Measurements from ENCODE around the gene RNU6-1.

The RNU6-1 gene

DNA sequence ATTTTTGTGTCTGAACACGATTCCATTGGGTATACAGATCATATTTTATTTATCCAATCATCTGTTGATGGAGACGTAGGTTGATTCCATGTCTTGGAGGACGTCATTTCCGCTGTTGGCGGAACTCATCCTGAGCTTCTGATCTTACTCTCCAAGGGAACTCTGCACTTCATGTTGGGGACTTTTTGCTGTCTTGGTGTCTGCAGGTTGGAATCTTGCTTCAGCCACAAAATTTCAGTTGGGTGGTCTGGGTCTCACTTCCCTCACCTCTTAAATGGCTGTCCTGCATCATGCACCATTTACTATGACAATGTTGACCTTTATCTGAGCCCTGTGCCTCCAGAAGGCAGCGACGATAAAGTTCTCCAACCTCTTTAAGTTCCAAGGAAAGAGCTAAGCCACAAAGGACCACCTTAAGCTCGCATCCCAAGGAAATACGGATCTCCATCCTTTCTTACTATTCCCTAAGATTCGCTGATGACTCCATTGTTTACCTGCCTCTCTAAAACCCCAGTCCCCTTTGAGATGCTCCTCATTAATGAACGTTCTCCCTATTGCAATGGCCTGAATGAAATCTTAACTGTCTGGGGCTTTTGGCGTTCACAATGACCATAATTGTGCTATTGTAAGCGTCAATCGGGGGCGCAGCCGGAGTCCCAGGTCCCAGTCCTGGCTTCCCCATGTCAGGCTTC is 23.1 kb upstream of the RNU6-1 start:
- no peak for DNase-seq
- no peaks in the 10 kb centered on the region; the same call in 1 of the 2 replicates for H3K4me1 ChIP-seq
- H3K4me3 ChIP-seq (ENCODE audit: low read depth, low read length) = peak overlapping the region; percentile 57; the same call in 1 of the 2 replicates
- TF ChIP-seq, protein P1, sequence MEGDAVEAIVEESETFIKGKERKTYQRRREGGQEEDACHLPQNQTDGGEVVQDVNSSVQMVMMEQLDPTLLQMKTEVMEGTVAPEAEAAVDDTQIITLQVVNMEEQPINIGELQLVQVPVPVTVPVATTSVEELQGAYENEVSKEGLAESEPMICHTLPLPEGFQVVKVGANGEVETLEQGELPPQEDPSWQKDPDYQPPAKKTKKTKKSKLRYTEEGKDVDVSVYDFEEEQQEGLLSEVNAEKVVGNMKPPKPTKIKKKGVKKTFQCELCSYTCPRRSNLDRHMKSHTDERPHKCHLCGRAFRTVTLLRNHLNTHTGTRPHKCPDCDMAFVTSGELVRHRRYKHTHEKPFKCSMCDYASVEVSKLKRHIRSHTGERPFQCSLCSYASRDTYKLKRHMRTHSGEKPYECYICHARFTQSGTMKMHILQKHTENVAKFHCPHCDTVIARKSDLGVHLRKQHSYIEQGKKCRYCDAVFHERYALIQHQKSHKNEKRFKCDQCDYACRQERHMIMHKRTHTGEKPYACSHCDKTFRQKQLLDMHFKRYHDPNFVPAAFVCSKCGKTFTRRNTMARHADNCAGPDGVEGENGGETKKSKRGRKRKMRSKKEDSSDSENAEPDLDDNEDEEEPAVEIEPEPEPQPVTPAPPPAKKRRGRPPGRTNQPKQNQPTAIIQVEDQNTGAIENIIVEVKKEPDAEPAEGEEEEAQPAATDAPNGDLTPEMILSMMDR (IDR thresholded peaks at IDR 0.05; ENCODE audit: low read depth, low read length) = no peak
- no peaks in the 10 kb centered on the region for H3K36me3 ChIP-seq
- no peaks in the 10 kb centered on the region for H3K27me3 ChIP-seq
- no peaks in the 10 kb centered on the region for H3K9me3 ChIP-seq

- DNase-seq = no peak
- TF ChIP-seq, protein P1 (IDR thresholded peaks at IDR 0.05; ENCODE audit: low read depth, low read length) = no peak
Observed at GRCh38 chr15:67861983-67862382, 22.1 kb upstream of the RNU6-1 start.

GRCh38 chr15:67859331-67859946 is 19.6 kb upstream of the RNU6-1 start:
- Histone ChIP-seq H3K9me3 (no peaks in the 10 kb centered on the region), H3K36me3 (no peaks in the 10 kb centered on the region), H3K4me3 (ENCODE audit: low read depth, low read length) (no peak overlapping the region), H3K4me1 (peaks cover 14% of the 10 kb centered on the region), H3K27me3 (no peaks in the 10 kb centered on the region)
- no peak for DNase-seq
- TF ChIP-seq, protein P1 (IDR thresholded peaks at IDR 0.05; ENCODE audit: low read depth, low read length) = no peak

More at GRCh38 chr15:67861983-67862382, 22.1 kb upstream of the RNU6-1 start:
- H3K4me3 ChIP-seq (ENCODE audit: low read depth, low read length) = no peak overlapping the region
- H3K4me1 ChIP-seq = peaks cover 4% of the 10 kb centered on the region; the same call in 1 of the 2 replicates
- no peaks in the 10 kb centered on the region for H3K9me3 ChIP-seq
- no peaks in the 10 kb centered on the region for H3K36me3 ChIP-seq
- H3K27me3 ChIP-seq = no peaks in the 10 kb centered on the region

DNA sequence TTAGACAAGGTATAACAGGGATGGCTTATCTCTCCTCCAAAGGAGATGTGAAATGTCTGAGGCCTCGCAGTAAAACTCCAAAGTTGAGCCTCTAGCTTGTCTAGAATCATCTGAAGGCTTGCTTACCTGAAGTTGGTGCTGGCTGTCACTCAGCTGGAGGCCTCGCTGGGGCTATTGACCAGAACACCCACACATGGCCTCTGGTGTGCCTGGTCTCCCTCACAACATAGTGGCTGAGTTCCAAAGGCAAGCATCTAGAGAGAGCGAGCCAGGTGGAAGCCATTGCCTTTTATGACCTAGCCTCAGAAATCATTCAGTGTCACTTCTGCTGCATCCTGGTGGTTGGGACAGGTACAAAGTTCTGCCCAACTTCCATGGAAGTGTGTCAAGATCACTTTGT is 17.4 kb upstream of the RNU6-1 start:
- TF ChIP-seq, protein P1 (IDR thresholded peaks at IDR 0.05; ENCODE audit: low read depth, low read length) = no peak
- Histone ChIP-seq H3K36me3 (no peaks in the 10 kb centered on the region), H3K9me3 (no peaks in the 10 kb centered on the region), H3K4me3 (ENCODE audit: low read depth, low read length) (no peak overlapping the region), H3K4me1 (peaks cover 14% of the 10 kb centered on the region), H3K27me3 (no peaks in the 10 kb centered on the region)
- DNase-seq = no peak

DNA sequence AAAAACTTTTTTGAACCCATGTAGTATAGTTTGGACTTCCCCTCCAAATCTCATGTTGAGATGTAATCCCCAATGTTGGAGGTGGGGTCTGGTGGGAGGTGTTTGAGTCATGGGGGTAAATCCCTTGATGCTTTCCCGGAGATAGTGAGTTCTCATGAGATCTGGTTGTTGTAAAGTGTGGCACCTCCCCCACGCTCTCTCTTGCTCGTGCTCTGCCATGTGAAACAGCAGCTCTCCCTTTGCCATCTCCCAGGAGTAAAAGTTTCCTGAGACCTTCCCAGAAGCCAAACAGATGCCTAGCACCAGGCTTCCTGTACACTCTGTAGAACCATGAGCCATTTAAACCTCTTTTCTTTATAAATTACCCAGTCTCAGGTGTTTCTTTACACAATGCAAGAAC is 16.0 kb upstream of the RNU6-1 start:
- Histone ChIP-seq H3K27me3 (no peaks in the 10 kb centered on the region), H3K36me3 (no peaks in the 10 kb centered on the region), H3K4me3 (ENCODE audit: low read depth, low read length) (no peak overlapping the region), H3K4me1 (peaks cover 14% of the 10 kb centered on the region), H3K9me3 (no peaks in the 10 kb centered on the region)
- DNase-seq = peak; percentile 65
- TF ChIP-seq, protein P1 (IDR thresholded peaks at IDR 0.05; ENCODE audit: low read depth, low read length) = no peak

DNA sequence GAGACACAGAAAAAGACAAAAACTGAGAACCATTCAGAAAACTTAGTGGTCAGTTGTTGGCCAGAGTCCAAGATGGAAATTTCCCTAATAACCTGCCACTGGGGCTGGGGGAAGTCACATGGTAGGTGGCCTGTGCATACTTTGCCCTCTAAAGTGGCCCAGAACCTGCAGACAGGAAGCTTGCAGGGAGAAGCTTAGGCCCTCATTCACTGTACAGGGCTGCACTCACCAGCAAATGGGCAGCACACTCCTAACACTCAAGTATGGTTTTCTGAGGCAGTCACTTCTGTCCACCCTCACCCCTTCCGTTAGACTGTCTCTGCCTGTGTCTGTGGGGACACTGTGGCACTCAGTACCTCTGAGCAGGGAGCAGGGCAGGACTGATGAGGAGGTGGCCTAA is 14.5 kb upstream of the RNU6-1 start:
- H3K4me1 ChIP-seq = peaks cover 14% of the 10 kb centered on the region
- H3K9me3 ChIP-seq = no peaks in the 10 kb centered on the region
- TF ChIP-seq, protein P1 (IDR thresholded peaks at IDR 0.05; ENCODE audit: low read depth, low read length) = no peak
- H3K36me3 ChIP-seq = no peaks in the 10 kb centered on the region
- no peaks in the 10 kb centered on the region for H3K27me3 ChIP-seq
- no peak overlapping the region for H3K4me3 ChIP-seq (ENCODE audit: low read depth, low read length)
- no peak for DNase-seq

Data from BE2C (cell line).